SK-N-SH (cell line): ENCODE measurements around the gene BAZ1A. TPM values are rescaled to one million over a fixed set of nuclear protein-coding genes. Genes with fewer than 3 reads are reported as not detected.

ENCODE experiments used
- CTCF ChIA-PET: fragments of 300-600, 350-600 bp; formaldehyde crosslinking; extraction: SDS; loops from one replicate; lab custom pipeline; 2021; lab: Yijun Ruan, JAX
- POLR2A ChIA-PET: fragments of 350-600 bp; sonication (Branson Sonifier 250); formaldehyde crosslinking; extraction: SDS; loops from one replicate; lab custom pipeline; 2020; ENCODE audit warnings: antibody characterized with exemption, inconsistent platforms; lab: Yijun Ruan, JAX
- DNase-seq: peaks from one replicate; pipeline ENCODE4 v3.0.0; 2012
- H2AFZ ChIP-seq: fragments of 200-600 bp; sonication (generic); 2 replicates; pipeline ENCODE4 v1.8.1; 2016; ENCODE audit warnings: antibody characterized with exemption, mild to moderate bottlenecking, low read depth
- H3F3A ChIP-seq: fragments of 200-600 bp; sonication (generic); replicated peaks from 2 replicates; pipeline ENCODE3; 2016; ENCODE audit warnings: antibody characterized with exemption, mild to moderate bottlenecking; ENCODE audit not compliant: insufficient read depth
- H3K27ac ChIP-seq, 2 experiments: fragments of 200-500 bp in 1 of 2; fragments of 200-600 bp in 1 of 2; sonication (Bioruptor generic) in 1 of 2; sonication (generic), shearing (Covaris generic) in 1 of 2; 2 replicates each; pipeline versions ENCODE4 v1.5.1 to v1.6.1; 2014 to 2016; ENCODE audit warnings: low read depth in 2 of 2, inconsistent platforms in 1 of 2, low read length in 1 of 2, mild to moderate bottlenecking in 1 of 2, mixed read lengths in 1 of 2
- H3K27me3 ChIP-seq: fragments of 200-600 bp; sonication (generic), shearing (Covaris generic); 2 replicates; pipeline ENCODE4 v1.6.1; 2016; ENCODE audit warnings: mixed run types; ENCODE audit not compliant: insufficient read depth
- H3K36me3 ChIP-seq, 2 experiments: fragments of 200-500 bp in 1 of 2; fragments of 200-600 bp in 1 of 2; sonication (Bioruptor generic) in 1 of 2; sonication (generic) in 1 of 2; replicated peaks in 1 of 2; 2 replicates each; pipeline versions ENCODE3 to v1.5.1; 2014 to 2016; ENCODE audit warnings: low read length in 1 of 2, mild to moderate bottlenecking in 1 of 2; ENCODE audit not compliant: insufficient read depth in 2 of 2, control insufficient read depth in 1 of 2
- H3K4me1 ChIP-seq, 2 experiments: fragments of 200-500 bp in 1 of 2; fragments of 200-600 bp in 1 of 2; sonication (Bioruptor generic) in 1 of 2; sonication (generic), shearing (Covaris generic) in 1 of 2; 2 replicates each; pipeline versions ENCODE4 v1.5.1 to v1.6.1; 2014 to 2016; ENCODE audit warnings: low read depth in 1 of 2, low read length in 1 of 2, mixed run types in 1 of 2; ENCODE audit not compliant: insufficient read depth in 2 of 2, control insufficient read depth in 1 of 2
- H3K4me2 ChIP-seq: fragments of 200-600 bp; sonication (generic), shearing (Covaris generic); 2 replicates; pipeline ENCODE4 v1.6.1; 2017; ENCODE audit warnings: mixed run types
- H3K4me3 ChIP-seq, 2 experiments: fragments of 200-500 bp in 1 of 2; fragments of 200-600 bp in 1 of 2; sonication (Bioruptor generic) in 1 of 2; sonication (generic), shearing (Covaris generic) in 1 of 2; 2 replicates each; pipeline versions ENCODE4 v1.5.1 to v1.8.1; 2014 to 2016; ENCODE audit warnings: low read depth in 2 of 2, inconsistent platforms in 1 of 2, low read length in 1 of 2, mild to moderate bottlenecking in 1 of 2, mixed read lengths in 1 of 2, moderate library complexity in 1 of 2
- H3K79me2 ChIP-seq: fragments of 200-600 bp; sonication (generic); 2 replicates; pipeline ENCODE4 v1.8.1; 2017; ENCODE audit warnings: mild to moderate bottlenecking; ENCODE audit not compliant: insufficient read depth
- H3K9ac ChIP-seq: fragments of 200-600 bp; sonication (generic); 2 replicates; pipeline ENCODE4 v1.6.1; 2017; ENCODE audit warnings: mixed run types
- H3K9me2 ChIP-seq: fragments of 200-600 bp; sonication (generic); 2 replicates; pipeline ENCODE4 v1.6.1; 2017; ENCODE audit warnings: mixed run types
- H3K9me3 ChIP-seq: fragments of 200-600 bp; sonication (generic); 2 replicates; pipeline ENCODE4 v1.6.1; 2017; ENCODE audit warnings: mixed run types, mild to moderate bottlenecking, moderate library complexity
- H4K20me1 ChIP-seq: fragments of 200-600 bp; sonication (generic); 2 replicates; pipeline ENCODE4 v1.6.1; 2017; ENCODE audit warnings: mild to moderate bottlenecking, mixed run types; ENCODE audit not compliant: insufficient read depth
- ELF1 ChIP-seq: IDR thresholded peaks from 2 replicates; pipeline ENCODE4 v1.4.0; 2012
- EP300 ChIP-seq, 2 experiments: IDR thresholded peaks; 2 replicates each; pipeline versions ENCODE4 v1.4.0 to v1.6.1; 2012; ENCODE audit warnings: borderline replicate concordance in 1 of 2, low read depth in 1 of 2, low read length in 1 of 2
- EZH2phosphoT487 ChIP-seq: fragments of 200-600 bp; sonication (generic); IDR thresholded peaks from 2 replicates; pipeline ENCODE4 v1.6.1; 2017; ENCODE audit warnings: low read depth, mixed run types, mild to moderate bottlenecking, antibody characterized with exemption, moderate library complexity, borderline replicate concordance
- GATA2 ChIP-seq: sonication (generic); formaldehyde crosslinking; IDR thresholded peaks from 2 replicates; pipeline ENCODE4 v1.5.0; 2020; ENCODE audit warnings: mild to moderate bottlenecking, missing genetic modification reagents
- NRF1 ChIP-seq: IDR thresholded peaks from 2 replicates; pipeline ENCODE4 v1.6.1; 2012; ENCODE audit warnings: low read depth, mild to moderate bottlenecking, low read length
- POLR2AphosphoS5 ChIP-seq: IDR thresholded peaks from 2 replicates; pipeline ENCODE4 v1.6.1; 2012; ENCODE audit warnings: low read depth, low read length
- RAD21 ChIP-seq: IDR thresholded peaks from 2 replicates; pipeline ENCODE4 v1.6.1; 2012; ENCODE audit warnings: mild to moderate bottlenecking, low read length
- RFX5 ChIP-seq: IDR thresholded peaks from 2 replicates; pipeline ENCODE4 v1.6.1; 2012; ENCODE audit warnings: mild to moderate bottlenecking, improper control_type of control experiment, low read length
- SMC3 ChIP-seq: IDR thresholded peaks from 2 replicates; pipeline ENCODE4 v1.6.1; 2012; ENCODE audit warnings: low read depth, low read length, improper control_type of control experiment
- TAF1 ChIP-seq: IDR thresholded peaks from 2 replicates; pipeline ENCODE4 v1.6.1; 2012; ENCODE audit warnings: low read depth, mild to moderate bottlenecking, low read length, moderate library complexity, borderline replicate concordance
- YY1 ChIP-seq: IDR thresholded peaks from 2 replicates; pipeline ENCODE4 v1.4.0; 2012; ENCODE audit warnings: low read depth, mild to moderate bottlenecking
- WGBS: methylation state at CpG from one replicate; pipeline ENCODE4 v1.1.6; 2017; ENCODE audit warnings: low lambda C conversion rate; 5-methylcytosine and 5-hydroxymethylcytosine counted together
- polyA plus RNA-seq, 3 experiments: library from polyadenylated mRNA; depleted of rRNA; stranded (reverse); fragments of >200 nt; gene quantifications; 2 replicates each; pipeline ENCODE4 v1.2.3, GENCODE V29; 2012
- TF ChIP-seq, protein P1 (sequence below): fragments of 200-600 bp; sonication (generic); IDR thresholded peaks from 2 replicates; pipeline ENCODE4 v1.6.1; 2017; ENCODE audit warnings: antibody characterized with exemption, mild to moderate bottlenecking, moderate library complexity

The BAZ1A gene
- polyA plus RNA-seq, 1 of the 3 experiments (the other 2 are of a cell fraction), result 17.4 TPM

DNA sequence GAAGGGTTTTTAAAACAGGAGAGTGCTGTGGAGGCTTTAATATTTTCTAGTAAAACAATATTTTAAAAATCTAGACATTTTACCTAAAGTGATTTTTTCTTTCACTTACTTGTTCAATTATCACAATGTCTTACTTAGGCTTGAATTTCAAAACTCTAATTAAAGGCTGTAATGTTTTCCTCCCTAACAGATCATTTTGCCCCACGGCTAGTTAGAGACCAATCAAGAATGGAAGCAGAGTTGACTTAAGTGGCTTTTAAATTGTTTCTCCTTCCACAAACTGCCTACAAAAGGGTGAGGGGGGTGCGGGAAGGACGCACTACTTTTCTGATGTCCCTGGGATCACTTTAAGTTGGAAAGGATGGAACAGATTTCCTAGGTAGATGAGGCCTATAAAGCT is 151.3 kb downstream of the BAZ1A start:
- no peaks in the 10 kb centered on the region for H3K27me3 ChIP-seq
- H3K79me2 ChIP-seq, result no peaks in the 10 kb centered on the region
- H3K4me1 ChIP-seq, result peaks cover 0 to 3% of the 10 kb centered on the region in 2 experiments; a peak in 2 of 4 replicates
- ChIA-PET CTCF (interaction anchor here (1.1 to 5.1 kb wide), 4 partner anchors 12 to 61 kb away, joined by 3 to 107 read pairs (median 33); partner anchors contain the start of gene CFL2), POLR2A (no interaction called here)
- H3K4me3 ChIP-seq, result no peak overlapping the region
- no peak overlapping the region; the same call in 1 of the 2 replicates for H2AFZ ChIP-seq
- DNase-seq, result no peak
- H3F3A ChIP-seq, result peaks cover 8% of the 10 kb centered on the region
- no peaks in the 10 kb centered on the region for H4K20me1 ChIP-seq
- H3K36me3 ChIP-seq, result no peaks in the 10 kb centered on the region
- TF ChIP-seq ELF1 (no peak), YY1 (no peak), TAF1 (no peak), RFX5 (no peak), EZH2phosphoT487 (no peak), RAD21 (no peak), GATA2 (CRISPR knock-in tag) (no peak), POLR2AphosphoS5 (no peak)
- TF ChIP-seq, protein P1, sequence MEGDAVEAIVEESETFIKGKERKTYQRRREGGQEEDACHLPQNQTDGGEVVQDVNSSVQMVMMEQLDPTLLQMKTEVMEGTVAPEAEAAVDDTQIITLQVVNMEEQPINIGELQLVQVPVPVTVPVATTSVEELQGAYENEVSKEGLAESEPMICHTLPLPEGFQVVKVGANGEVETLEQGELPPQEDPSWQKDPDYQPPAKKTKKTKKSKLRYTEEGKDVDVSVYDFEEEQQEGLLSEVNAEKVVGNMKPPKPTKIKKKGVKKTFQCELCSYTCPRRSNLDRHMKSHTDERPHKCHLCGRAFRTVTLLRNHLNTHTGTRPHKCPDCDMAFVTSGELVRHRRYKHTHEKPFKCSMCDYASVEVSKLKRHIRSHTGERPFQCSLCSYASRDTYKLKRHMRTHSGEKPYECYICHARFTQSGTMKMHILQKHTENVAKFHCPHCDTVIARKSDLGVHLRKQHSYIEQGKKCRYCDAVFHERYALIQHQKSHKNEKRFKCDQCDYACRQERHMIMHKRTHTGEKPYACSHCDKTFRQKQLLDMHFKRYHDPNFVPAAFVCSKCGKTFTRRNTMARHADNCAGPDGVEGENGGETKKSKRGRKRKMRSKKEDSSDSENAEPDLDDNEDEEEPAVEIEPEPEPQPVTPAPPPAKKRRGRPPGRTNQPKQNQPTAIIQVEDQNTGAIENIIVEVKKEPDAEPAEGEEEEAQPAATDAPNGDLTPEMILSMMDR, result no peak
- H3K4me2 ChIP-seq, result no peak overlapping the region
- H3K9me3 ChIP-seq, result no peaks in the 10 kb centered on the region
- 88% methylated on average over 3 of the region's 3 CpGs for WGBS
- H3K9ac ChIP-seq, result no peak overlapping the region
- no peaks in the 10 kb centered on the region for H3K9me2 ChIP-seq
- no peak overlapping the region for H3K27ac ChIP-seq

DNA sequence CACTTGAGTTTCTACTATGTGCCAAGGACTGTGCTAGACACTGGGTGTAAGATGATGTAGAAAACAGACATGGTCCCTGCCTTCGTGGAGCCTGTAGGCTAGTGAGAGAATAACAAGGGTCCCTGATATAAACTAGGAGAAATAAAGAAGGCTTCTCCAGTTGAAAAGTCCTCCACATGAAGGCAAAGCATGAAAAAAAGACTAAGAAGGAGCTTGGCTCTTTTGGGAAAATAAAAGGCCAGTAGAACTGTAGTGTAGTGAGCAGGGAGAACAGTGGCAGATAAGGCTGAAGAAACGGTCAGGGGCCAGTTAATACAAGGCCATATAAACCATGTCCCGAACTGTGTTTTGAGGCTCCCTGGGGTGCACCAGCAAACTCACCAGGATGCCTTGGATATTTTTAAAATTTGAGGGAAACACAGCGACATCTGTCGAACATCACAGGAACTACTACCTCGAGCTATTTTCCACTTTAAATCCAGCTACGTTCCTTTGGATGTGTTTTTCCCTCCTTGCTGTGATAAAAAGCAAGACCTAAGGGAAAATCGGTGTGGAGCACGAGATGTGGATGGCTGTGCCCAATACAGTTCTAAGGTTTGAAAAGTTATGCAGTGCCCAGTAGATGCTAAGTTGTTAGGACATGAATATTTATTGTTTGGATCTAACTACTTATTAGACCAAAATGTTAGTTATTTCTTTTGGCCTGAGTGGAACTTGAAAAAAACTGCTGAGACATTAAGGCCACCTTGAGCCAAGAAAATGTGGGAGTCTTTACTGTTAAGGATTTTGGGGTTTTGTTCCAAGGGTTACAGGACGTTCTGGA is 152.2 kb downstream of the BAZ1A start:
- peaks cover 0 to 5% of the 10 kb centered on the region in 2 experiments; a peak in 2 of 4 replicates for H3K4me1 ChIP-seq
- no peak for TF ChIP-seq NRF1
- no peak for TF ChIP-seq EP300 (IDR thresholded peaks at IDR 0.05; ENCODE audit: borderline replicate concordance in 1 of 2, low read depth in 1 of 2, low read length in 1 of 2)
- no peak for TF ChIP-seq EZH2phosphoT487
- peak; percentile 81 for TF ChIP-seq SMC3
- TF ChIP-seq RAD21, result peak; percentile 81
- 0 out of 2 replicates have a peak, but pooled peaks have one; percentile 15 for TF ChIP-seq RFX5
- TF ChIP-seq, protein P1, result peak; percentile 77
- no peaks in the 10 kb centered on the region for H4K20me1 ChIP-seq
- no peaks in the 10 kb centered on the region for H3K79me2 ChIP-seq
- peak; percentile 74 for DNase-seq
- H2AFZ ChIP-seq, result peak overlapping the region; percentile 80
- ChIA-PET POLR2A (interaction anchor here (0.9 kb wide), 1 partner anchor 9 kb away, joined by 3 read pairs; the partner anchor contains the start of gene CFL2), CTCF (interaction anchor here (0.6 to 5.1 kb wide), 44 partner anchors 11 to 964 kb away, joined by 3 to 107 read pairs (median 4); partner anchors contain the start of genes BAZ1A and CFL2)
- H3K4me2 ChIP-seq, result 0 out of 2 replicates have a peak overlapping the region, but pooled peaks have one; percentile 3
- H3K9ac ChIP-seq, result no peak overlapping the region
- no peaks in the 10 kb centered on the region for H3K9me2 ChIP-seq
- H3K4me3 ChIP-seq, result peak overlapping the region in 1 of 2 experiments; percentile 15; a peak in 1 of 4 replicates
- no peaks in the 10 kb centered on the region for H3K36me3 ChIP-seq
- H3K27ac ChIP-seq, result no peak overlapping the region
- peaks cover 8% of the 10 kb centered on the region for H3F3A ChIP-seq
- 9% methylated on average over 10 of the region's 10 CpGs for WGBS
- H3K27me3 ChIP-seq, result no peaks in the 10 kb centered on the region
- H3K9me3 ChIP-seq, result no peaks in the 10 kb centered on the region
